NOMO-1 treated with dmso at 0.1 percent for 144 hours (cell line): ENCODE measurements around the gene USP3.
"Not testable (repeated sequence)": the region's sequence is repeated elsewhere in the genome, so short reads cannot be mapped to it uniquely, and the experiment has no call there.

ENCODE experiments used
- DNase-seq: peaks from one replicate; lab custom pipeline; 2025; ENCODE audit not compliant: unreplicated experiment; lab: John Stamatoyannopoulos, UW

USP3 gene

GRCh38 chr15:63509955-63510940 lies 5.9 kb downstream of the USP3 start:
- DNase-seq = no peak

- no peak for DNase-seq
These were observed 7.8 kb downstream of the USP3 start for GRCh38 chr15:63512148-63512547.

GRCh38 chr15:63513271-63513670 lies 8.9 kb downstream of the USP3 start:
- DNase-seq = no peak

- no peak for DNase-seq
These were observed 9.3 kb downstream of the USP3 start for GRCh38 chr15:63513728-63514127.

GRCh38 chr15:63514531-63514943 lies 10.1 kb downstream of the USP3 start:
- peak; percentile 29 for DNase-seq

- peak; percentile 44 for DNase-seq
These were observed 12.8 kb downstream of the USP3 start for GRCh38 chr15:63517202-63517601.

GRCh38 chr15:63517628-63518027 lies 13.2 kb downstream of the USP3 start:
- DNase-seq = no peak

- no peak for DNase-seq
These were observed 14.6 kb downstream of the USP3 start for GRCh38 chr15:63519041-63519440.

GRCh38 chr15:63519548-63520178 lies 15.3 kb downstream of the USP3 start:
- DNase-seq = no peak

- DNase-seq = not testable (repeated sequence)
These were observed 16.1 kb downstream of the USP3 start for GRCh38 chr15:63520462-63520861.

- DNase-seq = no peak
These were observed 17.8 kb downstream of the USP3 start for GRCh38 chr15:63522225-63522578.

GRCh38 chr15:63523306-63523990 lies 19.1 kb downstream of the USP3 start:
- DNase-seq = no peak

GRCh38 chr15:63524316-63525015 lies 20.1 kb downstream of the USP3 start:
- DNase-seq = no peak

GRCh38 chr15:63526401-63526800 lies 22.0 kb downstream of the USP3 start:
- DNase-seq = no peak

GRCh38 chr15:63528138-63528659 lies 23.8 kb downstream of the USP3 start:
- no peak for DNase-seq

- DNase-seq = no peak
These were observed 25.8 kb downstream of the USP3 start for GRCh38 chr15:63530235-63530634.

GRCh38 chr15:63530752-63531299 lies 26.4 kb downstream of the USP3 start:
- no peak for DNase-seq

GRCh38 chr15:63531586-63531985 lies 27.2 kb downstream of the USP3 start:
- DNase-seq = no peak

- DNase-seq = no peak
These were observed 27.9 kb downstream of the USP3 start for GRCh38 chr15:63532307-63532744.

- not testable (repeated sequence) for DNase-seq
These were observed 30.5 kb downstream of the USP3 start for GRCh38 chr15:63534888-63535287.
